ENCODE data around the gene HCLS1.

- no peak for TF ChIP-seq CTCF (conservative IDR thresholded peaks at IDR 0.05; ENCODE audit: low read length)
- no peak for TF ChIP-seq EZH2phosphoT487 (IDR thresholded peaks at IDR 0.05; ENCODE audit: borderline replicate concordance)
Observed at GRCh38 chr3:121645054-121645453, 15.6 kb downstream of the HCLS1 start.
